Measurements from ENCODE around the gene SGCD.

DNA sequence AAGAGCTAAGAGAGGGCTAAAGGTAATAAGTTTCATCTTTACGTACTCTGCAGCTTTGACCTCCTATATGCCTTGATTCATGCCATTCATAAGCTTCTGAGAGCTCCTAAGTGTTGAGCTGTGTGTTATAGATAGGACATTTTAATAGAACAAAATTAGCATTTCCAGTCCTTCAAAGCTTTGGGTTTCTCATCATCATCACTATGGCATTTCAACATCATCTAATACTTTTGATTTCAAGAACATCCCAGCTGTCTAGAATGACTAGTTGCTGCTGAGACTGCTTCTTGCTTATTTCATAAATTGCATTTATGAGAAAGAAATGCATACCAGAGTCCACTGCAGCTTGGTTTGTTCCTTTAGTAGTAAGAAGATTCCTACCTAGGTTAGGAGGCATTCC is 201.7 kb downstream of the SGCD start:
- TF ChIP-seq, protein P1, sequence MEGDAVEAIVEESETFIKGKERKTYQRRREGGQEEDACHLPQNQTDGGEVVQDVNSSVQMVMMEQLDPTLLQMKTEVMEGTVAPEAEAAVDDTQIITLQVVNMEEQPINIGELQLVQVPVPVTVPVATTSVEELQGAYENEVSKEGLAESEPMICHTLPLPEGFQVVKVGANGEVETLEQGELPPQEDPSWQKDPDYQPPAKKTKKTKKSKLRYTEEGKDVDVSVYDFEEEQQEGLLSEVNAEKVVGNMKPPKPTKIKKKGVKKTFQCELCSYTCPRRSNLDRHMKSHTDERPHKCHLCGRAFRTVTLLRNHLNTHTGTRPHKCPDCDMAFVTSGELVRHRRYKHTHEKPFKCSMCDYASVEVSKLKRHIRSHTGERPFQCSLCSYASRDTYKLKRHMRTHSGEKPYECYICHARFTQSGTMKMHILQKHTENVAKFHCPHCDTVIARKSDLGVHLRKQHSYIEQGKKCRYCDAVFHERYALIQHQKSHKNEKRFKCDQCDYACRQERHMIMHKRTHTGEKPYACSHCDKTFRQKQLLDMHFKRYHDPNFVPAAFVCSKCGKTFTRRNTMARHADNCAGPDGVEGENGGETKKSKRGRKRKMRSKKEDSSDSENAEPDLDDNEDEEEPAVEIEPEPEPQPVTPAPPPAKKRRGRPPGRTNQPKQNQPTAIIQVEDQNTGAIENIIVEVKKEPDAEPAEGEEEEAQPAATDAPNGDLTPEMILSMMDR (IDR thresholded peaks at IDR 0.05): no peak
- TF ChIP-seq POLR2A (IDR thresholded peaks at IDR 0.05): no peak
